CD14-positive monocyte (primary cell): ENCODE data around the gene PDZD7. TPM values are rescaled to one million over a fixed set of nuclear protein-coding genes. Genes with fewer than 3 reads are reported as not detected.

ENCODE experiments used
- DNase-seq, 3 donors: peaks; one replicate each; pipeline ENCODE4 v3.0.0-alpha.2; 2011 to 2022
- H2AFZ ChIP-seq: 2 replicates; pipeline ENCODE4 v1.6.0; 2012; ENCODE audit warnings: mild to moderate bottlenecking, low read depth, low read length, inconsistent platforms; ENCODE audit not compliant: insufficient read depth, poor library complexity, severe bottlenecking
- H3K27ac ChIP-seq, 2 donors: 1 replicate in 1 of 2; 2 replicates in 1 of 2; pipeline ENCODE4 v1.5.1; 2012 to 2013; ENCODE audit warnings: low read length in 2 of 2, control low read depth in 1 of 2, inconsistent platforms in 1 of 2, low read depth in 1 of 2, mild to moderate bottlenecking in 1 of 2
- H3K27me3 ChIP-seq, 2 donors: one replicate each; pipeline versions ENCODE4 v1.6.0 to v1.6.1; 2011 to 2013; ENCODE audit warnings: low read length in 2 of 2; ENCODE audit not compliant: control insufficient read depth in 2 of 2, insufficient read depth in 2 of 2
- H3K36me3 ChIP-seq, 2 donors: replicated peaks in 1 of 2; 1 replicate in 1 of 2; 2 replicates in 1 of 2; pipeline versions ENCODE4 v1.5.1 to v1.6.1; 2012 to 2013; ENCODE audit warnings: low read length in 2 of 2, control low read depth in 1 of 2, inconsistent platforms in 1 of 2, mild to moderate bottlenecking in 1 of 2; ENCODE audit not compliant: insufficient read depth in 2 of 2, control insufficient read depth in 1 of 2
- H3K4me1 ChIP-seq, 2 donors: 1 replicate in 1 of 2; 2 replicates in 1 of 2; pipeline versions ENCODE4 v1.5.1 to v1.6.1; 2012 to 2013; ENCODE audit warnings: low read length in 2 of 2, control low read depth in 1 of 2, inconsistent platforms in 1 of 2, mild to moderate bottlenecking in 1 of 2, moderate library complexity in 1 of 2; ENCODE audit not compliant: insufficient read depth in 2 of 2, control insufficient read depth in 1 of 2
- H3K4me2 ChIP-seq: replicated peaks from 2 replicates; pipeline ENCODE3; 2012; ENCODE audit warnings: low read length, moderate library complexity, mild to moderate bottlenecking; ENCODE audit not compliant: poor library complexity, severe bottlenecking; ENCODE audit errors: extremely low read depth
- H3K4me3 ChIP-seq, 3 experiments: fragments of 200-600 bp in 1 of 3; sonication (generic) in 1 of 3; replicated peaks in 1 of 3; 1 replicate in 2 of 3; 2 replicates in 1 of 3; pipeline ENCODE4 v1.5.1; 2011 to 2013; ENCODE audit warnings: low read length in 3 of 3, mild to moderate bottlenecking in 3 of 3, control low read depth in 2 of 3, low read depth in 2 of 3, inconsistent platforms in 1 of 3, moderate library complexity in 1 of 3
- H3K79me2 ChIP-seq: 2 replicates; pipeline ENCODE4 v1.6.0; 2012; ENCODE audit warnings: mild to moderate bottlenecking, control low read depth, inconsistent platforms, low read length, moderate library complexity; ENCODE audit not compliant: insufficient read depth
- H3K9ac ChIP-seq: 2 replicates; pipeline ENCODE4 v1.6.0; 2017; ENCODE audit warnings: low read length, mild to moderate bottlenecking; ENCODE audit not compliant: insufficient read depth, poor library complexity, severe bottlenecking
- H3K9me3 ChIP-seq, 2 donors: replicated peaks in 1 of 2; 1 replicate in 1 of 2; 2 replicates in 1 of 2; pipeline versions ENCODE4 v1.5.1 to v1.6.1; 2012 to 2013; ENCODE audit warnings: low read length in 2 of 2, control low read depth in 1 of 2; ENCODE audit not compliant: control insufficient read depth in 1 of 2, insufficient read depth in 1 of 2
- H4K20me1 ChIP-seq: 2 replicates; pipeline ENCODE4 v1.6.0; 2012; ENCODE audit warnings: mild to moderate bottlenecking, low read length, control low read depth, moderate library complexity; ENCODE audit not compliant: insufficient read depth
- H3K27ac Mint-ChIP-seq, 7 donors: one replicate each; pipeline ENCODE4 v1.8.0; 2020; ENCODE audit warnings: mild to moderate bottlenecking in 7 of 7, mixed read lengths in 7 of 7, moderate library complexity in 6 of 7, inconsistent platforms in 2 of 7
- H3K27me3 Mint-ChIP-seq, 3 donors: one replicate each; pipeline ENCODE4 v1.8.0; 2021 to 2022; ENCODE audit warnings: low read depth in 3 of 3, mild to moderate bottlenecking in 3 of 3, mixed read lengths in 3 of 3, moderate library complexity in 3 of 3, inconsistent platforms in 1 of 3
- H3K36me3 Mint-ChIP-seq, 2 donors: one replicate each; pipeline ENCODE4 v1.8.0; 2020; ENCODE audit warnings: mixed read lengths in 2 of 2, inconsistent platforms in 1 of 2, mild to moderate bottlenecking in 1 of 2
- H3K4me1 Mint-ChIP-seq: one replicate; pipeline ENCODE4 v1.8.0; 2020; ENCODE audit warnings: mild to moderate bottlenecking, mixed read lengths
- H3K4me3 Mint-ChIP-seq, 2 donors: one replicate each; pipeline ENCODE4 v1.8.0; 2020; ENCODE audit warnings: mild to moderate bottlenecking in 2 of 2, mixed read lengths in 2 of 2, moderate library complexity in 1 of 2
- H3K9me3 Mint-ChIP-seq, 7 donors: one replicate each; pipeline ENCODE4 v1.8.0; 2020 to 2022; ENCODE audit warnings: mixed read lengths in 7 of 7, mild to moderate bottlenecking in 6 of 7, moderate library complexity in 6 of 7, inconsistent platforms in 2 of 7
- CTCF ChIP-seq: fragments of 200-600 bp; IDR thresholded peaks from one replicate; pipeline ENCODE4 v1.8.0; 2022; ENCODE audit warnings: antibody characterized with exemption, mild to moderate bottlenecking
- WGBS: methylation state at CpG from one replicate; pipeline ENCODE4 v1.1.5; 2013; ENCODE audit warnings: missing lambda C conversion rate; ENCODE audit not compliant: insufficient coverage; 5-methylcytosine and 5-hydroxymethylcytosine counted together
- intact Hi-C, 2 donors: fragments of 100-400 bp; cut with micrococcal nuclease; formaldehyde crosslinking; loops; one replicate each; pipeline versions ENCODE4 v1.15.0 to v1.15.1; 2023
- polyA plus RNA-seq, 3 donors: library from polyadenylated mRNA; depleted of rRNA in 1 of 3; unstranded in 2 of 3; stranded (reverse) in 1 of 3; fragments of 300-500 nt in 2 of 3; fragments of >200 nt in 1 of 3; fragmentation: Illumina TruSeq in 2 of 3; gene quantifications; 1 replicate in 2 of 3; 2 replicates in 1 of 3; pipeline ENCODE4 v1.2.3, GENCODE V29; 2012 to 2021

PDZD7 gene
- polyA plus RNA-seq, 3 donors, result 0.73 TPM; not detected in 2

GRCh38 chr10:101014966-101015581 is 15.9 kb downstream of the PDZD7 start:
- 100% methylated on average over 2 of the region's 7 CpGs for WGBS
- H3K27ac ChIP-seq, result no peak overlapping the region
- peaks cover 0 to 3% (median 2%) of the 10 kb centered on the region in 7 donors for H3K9me3 Mint-ChIP-seq
- H3K27me3 ChIP-seq, result peaks cover 0 to 5% of the 10 kb centered on the region in 2 donors
- intact Hi-C loops, result loop anchor here in 1 of 2 donors (5.0 kb wide), 1 partner anchor 48 kb away; the partner anchor contains the start of gene SEMA4G
- no peak overlapping the region for H3K9ac ChIP-seq
- H3K36me3 Mint-ChIP-seq, result no peaks in the 10 kb centered on the region
- H4K20me1 ChIP-seq, result no peaks in the 10 kb centered on the region
- H3K4me2 ChIP-seq, result no peak overlapping the region
- H3K4me3 ChIP-seq, result no peak overlapping the region
- no peak overlapping the region for H3K4me3 Mint-ChIP-seq
- H3K27ac Mint-ChIP-seq, result no peak overlapping the region
- peaks cover 25 to 27% of the 10 kb centered on the region in 2 donors for H3K4me1 ChIP-seq
- H3K36me3 ChIP-seq, result no peaks in the 10 kb centered on the region
- H2AFZ ChIP-seq, result no peak overlapping the region
- no peaks in the 10 kb centered on the region for H3K79me2 ChIP-seq
- DNase-seq, result peak in 2 of 3 donors; percentile 26 to 75
- peaks cover 38% of the 10 kb centered on the region for H3K4me1 Mint-ChIP-seq
- no peaks in the 10 kb centered on the region for H3K9me3 ChIP-seq
- H3K27me3 Mint-ChIP-seq, result peaks cover 21 to 38% (median 27%) of the 10 kb centered on the region in 3 donors
- no peak for TF ChIP-seq CTCF

- H3K4me2 ChIP-seq, result no peak overlapping the region
These were observed 16.6 kb downstream of the PDZD7 start for GRCh38 chr10:101014230-101014884.

More at GRCh38 chr10:101014230-101014884, 16.6 kb downstream of the PDZD7 start:
- 16% methylated on average over 8 of the region's 11 CpGs for WGBS
- Mint-ChIP-seq H3K27me3 (peaks cover 21 to 36% (median 28%) of the 10 kb centered on the region in 3 donors), H3K36me3 (no peaks in the 10 kb centered on the region), H3K4me3 (no peak overlapping the region), H3K27ac (peak overlapping the region in 2 of 7 donors; percentile 64 to 79), H3K9me3 (peaks cover 0 to 3% (median 2%) of the 10 kb centered on the region in 7 donors), H3K4me1 (peaks cover 33% of the 10 kb centered on the region)
- Histone ChIP-seq H3K9me3 (no peaks in the 10 kb centered on the region), H4K20me1 (no peaks in the 10 kb centered on the region), H3K27ac (no peak overlapping the region), H3K9ac (no peak overlapping the region), H3K36me3 (no peaks in the 10 kb centered on the region), H3K4me3 (no peak overlapping the region), H3K4me1 (peaks cover 22 to 25% of the 10 kb centered on the region in 2 donors), H3K79me2 (no peaks in the 10 kb centered on the region), H2AFZ (no peak overlapping the region), H3K27me3 (peaks cover 0 to 5% of the 10 kb centered on the region in 2 donors)
- peak; percentile 79 for TF ChIP-seq CTCF
- intact Hi-C loops, result loop anchor here in 1 of 2 donors (5.0 kb wide), 1 partner anchor 47 kb away; the partner anchor contains the start of gene SEMA4G
- DNase-seq, result peak in 2 of 3 donors; percentile 66 to 71
